Motor neuron (in vitro differentiated cells): ENCODE results near the gene FBL. TPM values are rescaled to one million over a fixed set of nuclear protein-coding genes. Genes with fewer than 3 reads are reported as not detected.
A peak's percentile ranks its signal among the peaks of the same experiment; 100 is the strongest.
"Not testable (repeated sequence)": the region's sequence is repeated elsewhere in the genome, so short reads cannot be mapped to it uniquely, and the experiment has no call there.

Experiments
- ATAC-seq, 8 experiments: fragments of 200-7000 bp; cut with Tn5 transposase; replicated peaks in 6 of 8; 2 replicates each; pipeline ENCODE4 v1.8.0; 2021; ENCODE audit warnings: mild to moderate bottlenecking in 8 of 8, moderate library complexity in 8 of 8
- H3K27ac ChIP-seq, 2 donors: fragments of 250-450 bp; sonication (Bioruptor Pico); 2 replicates each; pipeline ENCODE4 v1.9.0; 2021; ENCODE audit warnings: antibody characterized with exemption in 2 of 2, mild to moderate bottlenecking in 2 of 2, moderate library complexity in 1 of 2
- H3K4me1 ChIP-seq, 2 donors: fragments of 250-450 bp; sonication (Bioruptor Pico); replicated peaks in 1 of 2; 2 replicates each; pipeline ENCODE4 v1.6.1; 2021; ENCODE audit warnings: antibody characterized with exemption in 2 of 2, mild to moderate bottlenecking in 2 of 2, moderate library complexity in 1 of 2
- H3K4me3 ChIP-seq, 5 donors: fragments of 250-450 bp; sonication (Bioruptor Pico); 2 replicates each; pipeline ENCODE4 v1.9.0; 2021; ENCODE audit warnings: antibody characterized with exemption in 5 of 5, mild to moderate bottlenecking in 5 of 5, moderate library complexity in 4 of 5
- WGBS, 10 experiments: fragments of 450-650 bp; shearing (Covaris generic); methylation state at CpG; one replicate each; pipeline ENCODE4 v1.0.0; 2022; 5-methylcytosine and 5-hydroxymethylcytosine counted together
- in situ Hi-C, 9 experiments: fragments of 400-800 bp; cut with MboI; loops; one replicate each; pipeline ENCODE4 v1.15.0; 2021; ENCODE audit warnings: low sequenced_read_pairs in 9 of 9, low pct_unique_long_range_greater_than_20kb in 2 of 9; ENCODE audit not compliant: unreplicated experiment in 9 of 9
- total RNA-seq, 8 experiments: library from RNA; unstranded; fragments of 300-600 nt; gene quantifications; 2 replicates each; pipeline versions ENCODE4 v1.2.3 to v1.2.4, GENCODE V29; 2022

Gene FBL
- total RNA-seq, 8 experiments from 2014 or later, result 67.4 to 311 (median 110) TPM

DNA sequence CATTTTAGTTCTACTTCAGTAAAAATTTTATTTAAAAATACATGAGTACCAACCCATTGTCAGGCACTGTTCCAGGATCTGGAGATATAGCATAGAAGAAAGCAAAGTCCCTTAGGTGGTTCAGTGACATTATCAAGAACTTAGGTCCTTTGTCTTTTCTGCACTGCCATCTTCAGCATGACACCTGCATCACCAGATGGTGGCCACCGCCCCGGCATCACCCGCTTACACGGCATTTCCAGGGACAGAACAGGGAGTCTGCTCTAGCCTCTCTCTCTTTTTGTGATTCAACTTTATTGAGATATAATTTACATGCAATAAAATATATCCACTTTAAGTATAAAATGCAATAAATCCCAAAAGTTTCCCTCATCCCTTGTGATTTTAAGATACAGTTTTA lies 35.8 kb downstream of the FBL start:
- ATAC-seq, result no peak
- no peaks in the 10 kb centered on the region for H3K4me1 ChIP-seq
- H3K27ac ChIP-seq, result no peak overlapping the region
- in situ Hi-C loops, result loop anchor here in 1 of 9 experiments (25.0 kb wide), 1 partner anchor 152 kb away; the partner anchor contains the start of gene PSMC4
- WGBS, 10 experiments, result 60 to 90% (median 85%) methylated on average over 1 to 4 of the region's 4 CpGs; no CpG with 5 or more reads in 4 of the 10 experiments
- no peak overlapping the region for H3K4me3 ChIP-seq

DNA sequence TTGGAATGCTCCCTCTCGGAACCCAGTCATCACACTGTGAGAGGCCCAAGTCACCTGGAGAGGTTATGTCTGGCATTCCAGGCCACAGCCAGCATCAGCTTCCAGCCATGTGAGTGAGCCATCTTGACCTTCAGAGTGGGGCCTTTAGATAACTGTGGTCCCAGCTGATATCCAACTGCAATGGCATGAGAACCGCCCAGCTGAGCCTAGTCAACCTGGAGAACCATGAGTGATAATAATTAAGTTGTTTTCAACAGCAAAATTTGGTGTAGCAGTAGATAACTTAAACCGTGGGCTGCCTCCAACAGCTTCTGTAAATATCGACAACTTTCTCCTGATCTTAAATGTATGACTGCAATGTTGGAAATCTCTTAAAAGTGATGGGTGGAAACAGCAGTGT lies 36.8 kb downstream of the FBL start:
- H3K4me1 ChIP-seq, result no peaks in the 10 kb centered on the region
- ATAC-seq, result no peak
- no peak overlapping the region for H3K27ac ChIP-seq
- in situ Hi-C loops, result loop anchor here in 1 of 9 experiments (25.0 kb wide), 1 partner anchor 153 kb away; the partner anchor contains the start of gene PSMC4
- whole genome bisulfite sequencing, 10 experiments, result 43 to 100% (median 80%) methylated on average over 2 to 4 of the region's 4 CpGs; no CpG with 5 or more reads in 2 of the 10 experiments
- H3K4me3 ChIP-seq, result no peak overlapping the region

DNA sequence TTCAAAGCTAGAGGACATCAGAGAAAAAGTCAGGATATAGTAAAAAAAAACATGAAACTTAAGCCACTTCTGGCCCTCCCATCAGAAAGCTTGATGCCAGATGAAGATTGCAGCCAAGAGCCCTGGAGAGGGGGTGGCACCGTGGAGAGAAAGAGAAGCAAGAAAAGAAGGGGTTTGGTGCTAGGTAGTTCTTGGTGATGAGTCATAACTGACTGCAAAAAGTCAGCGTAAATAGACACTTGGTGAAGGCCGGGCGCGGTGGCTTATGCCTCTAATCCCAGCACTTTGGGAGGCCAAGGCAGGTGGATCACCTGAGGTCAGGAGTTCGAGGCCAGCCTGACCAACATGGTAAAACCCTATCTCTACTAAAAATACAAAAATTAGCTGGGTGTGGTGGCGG lies 37.5 kb downstream of the FBL start:
- not testable (repeated sequence) for H3K27ac ChIP-seq, H3K4me1 ChIP-seq, ATAC-seq, H3K4me3 ChIP-seq
- 12 to 95% (median 79%) methylated on average over 2 to 6 of the region's 7 CpGs; no CpG with 5 or more reads in 3 of the 10 experiments for WGBS, 10 experiments
- in situ Hi-C loops, result loop anchor here in 1 of 9 experiments (25.0 kb wide), 1 partner anchor 154 kb away; the partner anchor contains the start of gene PSMC4

DNA sequence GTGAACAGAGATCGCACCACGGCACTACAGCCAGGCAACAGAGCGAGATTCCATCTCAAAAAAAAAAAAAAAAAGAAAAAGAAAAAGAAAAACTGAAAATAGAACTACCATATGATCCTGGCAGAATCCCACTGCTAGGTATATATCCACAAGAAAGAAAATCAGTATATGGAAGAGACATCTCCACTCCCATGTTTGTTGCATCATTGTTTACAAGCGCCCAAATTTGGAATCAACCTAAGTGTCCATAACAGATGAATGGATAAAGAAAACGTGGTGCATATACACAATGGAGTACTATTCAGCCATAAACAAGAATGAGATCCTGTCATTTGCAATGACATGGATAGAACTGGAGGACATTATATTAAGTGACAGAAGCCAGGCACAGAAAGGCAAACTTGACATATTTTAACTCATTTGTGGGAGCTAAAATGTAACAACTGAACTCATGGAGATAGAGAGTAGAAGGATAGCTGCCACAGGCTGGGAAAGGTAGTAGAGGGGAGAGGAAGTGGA lies 38.3 kb downstream of the FBL start:
- H3K4me1 ChIP-seq, result no peaks in the 10 kb centered on the region
- WGBS, 10 experiments, result 24 to 86% (median 65%) methylated on average over 1 to 5 of the region's 5 CpGs
- in situ Hi-C loops, result loop anchor here in 1 of 9 experiments (25.0 kb wide), 1 partner anchor 154 kb away; the partner anchor contains the start of gene PSMC4
- ATAC-seq, result no peak
- no peak overlapping the region for H3K27ac ChIP-seq
- H3K4me3 ChIP-seq, result no peak overlapping the region

DNA sequence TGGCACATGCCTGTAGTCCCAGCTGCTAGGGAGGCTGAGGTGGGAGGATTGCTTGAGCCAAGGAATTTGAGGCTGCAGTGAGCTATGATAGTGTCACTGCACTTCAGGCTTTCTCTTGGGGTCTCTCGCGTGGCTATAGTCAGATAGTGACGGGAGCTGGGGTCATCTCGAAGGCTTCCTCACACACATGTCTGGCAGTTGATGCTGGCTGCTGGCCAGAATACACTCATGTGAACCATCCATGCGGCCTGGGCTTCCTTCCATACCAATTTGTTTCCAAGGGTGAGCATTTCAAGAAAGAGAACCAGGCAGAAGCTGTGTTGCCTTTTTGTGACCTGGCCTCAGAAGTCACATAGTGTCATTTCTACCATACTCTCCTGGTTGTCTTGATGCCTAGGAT lies 41.1 kb downstream of the FBL start:
- H3K4me1 ChIP-seq, result no peaks in the 10 kb centered on the region
- WGBS, 10 experiments, result 40 to 100% (median 68%) methylated on average over 1 to 4 of the region's 5 CpGs; no CpG with 5 or more reads in 6 of the 10 experiments
- in situ Hi-C loops, result loop anchor here in 1 of 9 experiments (25.0 kb wide), 1 partner anchor 157 kb away; the partner anchor contains the start of gene PSMC4
- H3K27ac ChIP-seq, result no peak overlapping the region
- no peak overlapping the region for H3K4me3 ChIP-seq
- peak in 1 of 8 experiments; percentile 85 for ATAC-seq

DNA sequence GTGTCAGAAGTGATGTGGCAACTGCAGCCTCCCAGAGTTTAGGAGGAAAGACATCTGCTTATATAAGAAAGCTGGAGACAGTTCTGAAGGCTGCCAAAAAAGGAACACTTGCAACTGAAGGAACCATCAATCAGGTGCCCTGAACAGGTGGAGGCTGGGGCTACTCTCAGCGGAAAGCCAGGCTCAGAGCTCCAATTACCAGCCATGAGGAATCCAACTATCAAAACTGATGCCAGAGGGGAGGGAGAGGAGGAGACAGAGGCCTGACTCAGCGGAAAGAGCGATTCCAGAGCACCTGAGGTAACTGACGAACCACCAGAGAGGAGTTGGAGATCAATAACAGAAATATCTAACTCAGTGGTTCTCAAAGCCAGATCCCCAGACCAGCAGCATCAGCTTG lies 43.2 kb downstream of the FBL start:
- H3K4me1 ChIP-seq, result no peaks in the 10 kb centered on the region
- in situ Hi-C loops, result loop anchor here in 1 of 9 experiments (25.0 kb wide), 1 partner anchor 159 kb away; the partner anchor contains the start of gene PSMC4
- 6 to 56% (median 8%) methylated on average over 1 to 4 of the region's 4 CpGs; no CpG with 5 or more reads in 5 of the 10 experiments for WGBS, 10 experiments
- no peak overlapping the region for H3K4me3 ChIP-seq
- ATAC-seq, result no peak
- H3K27ac ChIP-seq, result no peak overlapping the region

DNA sequence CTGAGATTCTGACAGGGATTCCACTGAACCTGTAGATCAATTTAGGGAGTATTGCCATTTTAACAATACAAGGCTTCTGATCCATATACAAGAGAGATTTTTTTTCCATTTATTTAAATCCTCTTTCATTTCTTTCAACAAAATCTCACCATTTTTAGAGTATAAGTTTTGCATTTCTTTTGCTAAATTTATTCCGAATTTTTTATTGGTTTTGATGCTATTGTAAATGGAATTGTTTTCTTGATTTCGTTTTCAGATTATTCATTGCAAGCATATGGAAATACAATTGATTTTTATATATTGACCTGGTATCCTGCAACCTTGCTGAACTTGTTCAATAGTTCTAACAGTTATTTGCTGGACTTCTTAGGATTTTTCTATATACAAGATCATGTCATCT lies 49.1 kb downstream of the FBL start:
- Histone ChIP-seq H3K4me1 (no peaks in the 10 kb centered on the region), H3K4me3 (no peak overlapping the region), H3K27ac (no peak overlapping the region)
- ATAC-seq, result no peak
- in situ Hi-C loops, result loop anchor here in 2 of 9 experiments (25.0 kb wide), 1 partner anchor 165 kb away; the partner anchor contains the start of gene PSMC4 (in 2 of the 2)
- 0 to 67% (median 41%) methylated on average over 1 to 2 of the region's 2 CpGs for WGBS, 10 experiments

DNA sequence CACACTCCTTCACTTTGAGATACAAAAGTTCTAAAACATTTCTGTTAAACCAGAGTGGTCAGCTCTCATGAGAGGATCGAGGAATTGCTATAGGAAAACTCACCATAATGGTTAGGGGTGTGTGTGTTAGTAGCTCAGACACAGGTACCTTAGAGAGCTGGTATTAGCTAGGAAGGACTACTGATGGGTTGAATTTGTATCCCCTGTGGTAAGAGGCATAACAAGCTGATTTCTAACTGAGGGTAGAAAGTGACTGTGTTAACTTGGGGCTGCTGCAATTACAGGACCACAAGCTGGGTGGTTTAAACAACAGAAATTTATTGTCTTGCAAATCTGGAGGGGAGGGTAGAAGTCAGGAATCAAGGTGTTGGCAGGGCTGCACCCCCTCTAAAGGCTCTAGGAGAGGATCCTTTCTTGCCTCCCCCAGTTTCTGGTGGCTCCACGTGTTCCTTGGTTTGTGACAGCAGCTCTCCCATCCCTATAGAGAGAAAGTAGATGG lies 50.1 kb downstream of the FBL start:
- Histone ChIP-seq H3K4me3 (no peak overlapping the region), H3K4me1 (no peaks in the 10 kb centered on the region), H3K27ac (no peak overlapping the region)
- in situ Hi-C loops, result loop anchor here in 2 of 9 experiments (25.0 kb wide), 1 partner anchor 166 kb away; the partner anchor contains the start of gene PSMC4 (in 2 of the 2)
- ATAC-seq, result no peak
- 10 to 71% (median 23%) methylated on average over 1 to 2 of the region's 2 CpGs; no CpG with 5 or more reads in 4 of the 10 experiments for WGBS, 10 experiments

DNA sequence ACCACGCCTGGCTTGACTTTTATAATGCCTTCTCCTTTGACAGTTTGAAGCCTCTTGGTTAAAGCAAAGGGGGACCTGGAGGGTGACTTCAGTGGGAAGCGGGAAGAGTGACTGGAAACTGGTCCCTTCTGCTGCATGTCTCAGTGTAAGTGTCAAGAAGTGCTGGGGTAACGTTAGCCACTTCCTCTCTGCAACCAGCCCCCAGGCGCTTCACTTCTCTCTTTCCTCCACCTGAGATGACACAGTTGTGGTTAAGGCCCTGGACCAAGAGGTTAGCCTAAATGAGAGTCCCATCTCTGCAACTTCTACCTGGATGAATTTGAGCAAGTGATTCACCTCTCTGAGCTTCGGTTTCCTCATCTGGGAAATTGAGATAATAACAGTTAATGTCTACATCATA lies 51.2 kb downstream of the FBL start:
- WGBS, 10 experiments, result 0 to 100% (median 90%) methylated on average over 1 to 4 of the region's 5 CpGs; no CpG with 5 or more reads in 5 of the 10 experiments
- Histone ChIP-seq H3K27ac (no peak overlapping the region), H3K4me3 (no peak overlapping the region), H3K4me1 (no peaks in the 10 kb centered on the region)
- in situ Hi-C loops, result loop anchor here in 2 of 9 experiments (25.0 kb wide), 1 partner anchor 167 kb away; the partner anchor contains the start of gene PSMC4 (in 2 of the 2)
- ATAC-seq, result no peak

DNA sequence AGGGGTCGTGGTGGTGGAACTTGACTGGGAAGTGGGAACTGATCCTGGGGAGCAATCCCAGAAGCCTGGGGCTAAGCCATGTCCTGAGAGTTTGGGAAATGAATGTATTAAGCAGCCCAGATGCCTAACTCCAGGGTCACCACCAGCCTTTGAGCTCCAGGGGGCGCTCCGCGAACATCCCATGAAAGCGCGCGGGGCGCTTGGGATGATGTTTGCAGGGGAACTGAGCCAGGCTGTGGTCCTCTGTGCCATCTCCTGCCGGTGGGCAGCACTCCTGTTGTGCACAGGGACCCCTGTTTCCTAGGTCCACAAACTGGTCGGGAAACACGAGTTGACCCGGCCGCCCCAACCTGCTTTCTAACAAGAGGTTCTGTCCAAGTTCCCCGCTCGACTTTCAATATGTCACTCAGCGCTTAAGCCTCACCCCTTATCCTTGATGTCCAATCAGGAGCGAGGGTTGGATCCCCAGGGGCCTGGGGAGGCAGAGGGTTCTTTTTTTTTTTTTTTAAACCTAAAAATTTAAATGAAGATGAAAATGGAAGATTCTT lies 53.1 kb downstream of the FBL start:
- Histone ChIP-seq H3K4me1 (no peaks in the 10 kb centered on the region), H3K4me3 (peak overlapping the region; percentile 39 to 57 (median 55)), H3K27ac (no peak overlapping the region)
- ATAC-seq, result peak; percentile 97 to 99 (median 98)
- 0 to 4% (median 3%) methylated on average over 1 to 10 of the region's 17 CpGs; no CpG with 5 or more reads in 2 of the 10 experiments for WGBS, 10 experiments
- in situ Hi-C loops, result loop anchor here in 2 of 9 experiments (25.0 kb wide), 1 partner anchor 169 kb away; the partner anchor contains the start of gene PSMC4 (in 2 of the 2)

DNA sequence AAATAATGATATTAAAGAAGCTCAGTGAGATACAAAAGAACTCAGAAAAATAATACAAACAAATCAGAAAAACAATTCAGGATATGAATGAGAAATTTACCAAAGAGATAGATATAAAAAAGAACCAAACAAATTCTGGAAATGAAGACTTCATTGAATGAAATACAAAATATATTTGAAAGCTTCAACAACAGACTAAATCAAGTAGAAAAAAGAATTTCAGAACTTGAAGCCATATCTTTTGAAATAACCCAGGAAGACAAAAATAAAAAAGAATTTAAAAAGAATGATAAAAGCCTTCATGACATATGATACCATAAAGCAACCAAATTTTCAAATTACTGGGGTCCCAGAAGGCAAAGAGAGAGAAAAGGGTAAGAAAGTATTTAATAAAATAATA lies 57.9 kb downstream of the FBL start:
- H3K4me3 ChIP-seq, result no peak overlapping the region
- in situ Hi-C loops, result loop anchor here in 2 of 9 experiments (25.0 kb wide), 1 partner anchor 174 kb away; the partner anchor contains the start of gene PSMC4 (in 2 of the 2)
- no peaks in the 10 kb centered on the region for H3K4me1 ChIP-seq
- ATAC-seq, result no peak
- no peak overlapping the region for H3K27ac ChIP-seq
